SK-N-SH (cell line): ENCODE data around the gene CCR6. TPM values are rescaled to one million over a fixed set of nuclear protein-coding genes. Genes with fewer than 3 reads are reported as not detected.

Experiments used
- CTCF ChIA-PET: fragments of 300-600, 350-600 bp; formaldehyde crosslinking; extraction: SDS; loops from one replicate; lab custom pipeline; 2021; lab: Yijun Ruan, JAX
- POLR2A ChIA-PET: fragments of 350-600 bp; sonication (Branson Sonifier 250); formaldehyde crosslinking; extraction: SDS; loops from one replicate; lab custom pipeline; 2020; ENCODE audit warnings: antibody characterized with exemption, inconsistent platforms; lab: Yijun Ruan, JAX
- DNase-seq: peaks from one replicate; pipeline ENCODE4 v3.0.0; 2012
- H2AFZ ChIP-seq: fragments of 200-600 bp; sonication (generic); 2 replicates; pipeline ENCODE4 v1.8.1; 2016; ENCODE audit warnings: antibody characterized with exemption, mild to moderate bottlenecking, low read depth
- H3F3A ChIP-seq: fragments of 200-600 bp; sonication (generic); replicated peaks from 2 replicates; pipeline ENCODE3; 2016; ENCODE audit warnings: antibody characterized with exemption, mild to moderate bottlenecking; ENCODE audit not compliant: insufficient read depth
- H3K27ac ChIP-seq, 2 experiments: fragments of 200-500 bp in 1 of 2; fragments of 200-600 bp in 1 of 2; sonication (Bioruptor generic) in 1 of 2; sonication (generic), shearing (Covaris generic) in 1 of 2; 2 replicates each; pipeline versions ENCODE4 v1.5.1 to v1.6.1; 2014 to 2016; ENCODE audit warnings: low read depth in 2 of 2, inconsistent platforms in 1 of 2, low read length in 1 of 2, mild to moderate bottlenecking in 1 of 2, mixed read lengths in 1 of 2
- H3K27me3 ChIP-seq: fragments of 200-600 bp; sonication (generic), shearing (Covaris generic); 2 replicates; pipeline ENCODE4 v1.6.1; 2016; ENCODE audit warnings: mixed run types; ENCODE audit not compliant: insufficient read depth
- H3K36me3 ChIP-seq, 2 experiments: fragments of 200-500 bp in 1 of 2; fragments of 200-600 bp in 1 of 2; sonication (Bioruptor generic) in 1 of 2; sonication (generic) in 1 of 2; replicated peaks in 1 of 2; 2 replicates each; pipeline versions ENCODE3 to v1.5.1; 2014 to 2016; ENCODE audit warnings: low read length in 1 of 2, mild to moderate bottlenecking in 1 of 2; ENCODE audit not compliant: insufficient read depth in 2 of 2, control insufficient read depth in 1 of 2
- H3K4me1 ChIP-seq, 2 experiments: fragments of 200-500 bp in 1 of 2; fragments of 200-600 bp in 1 of 2; sonication (Bioruptor generic) in 1 of 2; sonication (generic), shearing (Covaris generic) in 1 of 2; 2 replicates each; pipeline versions ENCODE4 v1.5.1 to v1.6.1; 2014 to 2016; ENCODE audit warnings: low read depth in 1 of 2, low read length in 1 of 2, mixed run types in 1 of 2; ENCODE audit not compliant: insufficient read depth in 2 of 2, control insufficient read depth in 1 of 2
- H3K4me2 ChIP-seq: fragments of 200-600 bp; sonication (generic), shearing (Covaris generic); 2 replicates; pipeline ENCODE4 v1.6.1; 2017; ENCODE audit warnings: mixed run types
- H3K4me3 ChIP-seq, 2 experiments: fragments of 200-500 bp in 1 of 2; fragments of 200-600 bp in 1 of 2; sonication (Bioruptor generic) in 1 of 2; sonication (generic), shearing (Covaris generic) in 1 of 2; 2 replicates each; pipeline versions ENCODE4 v1.5.1 to v1.8.1; 2014 to 2016; ENCODE audit warnings: low read depth in 2 of 2, inconsistent platforms in 1 of 2, low read length in 1 of 2, mild to moderate bottlenecking in 1 of 2, mixed read lengths in 1 of 2, moderate library complexity in 1 of 2
- H3K79me2 ChIP-seq: fragments of 200-600 bp; sonication (generic); 2 replicates; pipeline ENCODE4 v1.8.1; 2017; ENCODE audit warnings: mild to moderate bottlenecking; ENCODE audit not compliant: insufficient read depth
- H3K9ac ChIP-seq: fragments of 200-600 bp; sonication (generic); 2 replicates; pipeline ENCODE4 v1.6.1; 2017; ENCODE audit warnings: mixed run types
- H3K9me2 ChIP-seq: fragments of 200-600 bp; sonication (generic); 2 replicates; pipeline ENCODE4 v1.6.1; 2017; ENCODE audit warnings: mixed run types
- H3K9me3 ChIP-seq: fragments of 200-600 bp; sonication (generic); 2 replicates; pipeline ENCODE4 v1.6.1; 2017; ENCODE audit warnings: mixed run types, mild to moderate bottlenecking, moderate library complexity
- H4K20me1 ChIP-seq: fragments of 200-600 bp; sonication (generic); 2 replicates; pipeline ENCODE4 v1.6.1; 2017; ENCODE audit warnings: mild to moderate bottlenecking, mixed run types; ENCODE audit not compliant: insufficient read depth
- CHD2 ChIP-seq: fragments of 150-350 bp; IDR thresholded peaks from 2 replicates; pipeline ENCODE4 v1.6.1; 2018; ENCODE audit warnings: low read length; ENCODE audit not compliant: partially characterized antibody
- EP300 ChIP-seq, 2 experiments: IDR thresholded peaks; 2 replicates each; pipeline versions ENCODE4 v1.4.0 to v1.6.1; 2012; ENCODE audit warnings: borderline replicate concordance in 1 of 2, low read depth in 1 of 2, low read length in 1 of 2
- EZH2phosphoT487 ChIP-seq: fragments of 200-600 bp; sonication (generic); IDR thresholded peaks from 2 replicates; pipeline ENCODE4 v1.6.1; 2017; ENCODE audit warnings: low read depth, mixed run types, mild to moderate bottlenecking, antibody characterized with exemption, moderate library complexity, borderline replicate concordance
- FOSL2 ChIP-seq: IDR thresholded peaks from 2 replicates; pipeline ENCODE4 v1.4.0; 2012; ENCODE audit warnings: low read depth, mild to moderate bottlenecking, moderate library complexity, borderline replicate concordance
- MEF2A ChIP-seq: IDR thresholded peaks from 2 replicates; pipeline ENCODE4 v1.4.0; 2012; ENCODE audit warnings: low read depth, borderline replicate concordance
- RCOR1 ChIP-seq: fragments of 150-350 bp; IDR thresholded peaks from 2 replicates; pipeline ENCODE4 v1.6.1; 2017; ENCODE audit warnings: antibody characterized with exemption, low read length
- RXRA ChIP-seq: IDR thresholded peaks from 2 replicates; pipeline ENCODE4 v1.4.0; 2012; ENCODE audit warnings: low read depth, mild to moderate bottlenecking, borderline replicate concordance
- SIN3A ChIP-seq: IDR thresholded peaks from 2 replicates; pipeline ENCODE4 v1.6.1; 2012; ENCODE audit warnings: low read depth, mild to moderate bottlenecking, low read length, moderate library complexity, borderline replicate concordance
- TAF1 ChIP-seq: IDR thresholded peaks from 2 replicates; pipeline ENCODE4 v1.6.1; 2012; ENCODE audit warnings: low read depth, mild to moderate bottlenecking, low read length, moderate library complexity, borderline replicate concordance
- TEAD4 ChIP-seq: IDR thresholded peaks from 2 replicates; pipeline ENCODE4 v1.4.0; 2012; ENCODE audit warnings: mild to moderate bottlenecking, borderline replicate concordance; ENCODE audit not compliant: insufficient read depth
- WGBS: methylation state at CpG from one replicate; pipeline ENCODE4 v1.1.6; 2017; ENCODE audit warnings: low lambda C conversion rate; 5-methylcytosine and 5-hydroxymethylcytosine counted together
- polyA plus RNA-seq, 3 experiments: library from polyadenylated mRNA; depleted of rRNA; stranded (reverse); fragments of >200 nt; gene quantifications; 2 replicates each; pipeline ENCODE4 v1.2.3, GENCODE V29; 2012
- TF ChIP-seq, protein P1 (sequence below): IDR thresholded peaks from 2 replicates; pipeline ENCODE4 v1.4.0; 2012; ENCODE audit warnings: low read depth, borderline replicate concordance
- TF ChIP-seq, protein P2 (sequence below): IDR thresholded peaks from 2 replicates; pipeline ENCODE4 v1.6.1; 2012; ENCODE audit warnings: mild to moderate bottlenecking, low read depth, low read length, moderate library complexity
- TF ChIP-seq, protein P3 (sequence below): IDR thresholded peaks from 2 replicates; pipeline ENCODE4; 2012
- TF ChIP-seq, protein P4 (sequence below): fragments of 150-350 bp; IDR thresholded peaks from 2 replicates; pipeline ENCODE4 v1.6.1; 2016; ENCODE audit warnings: mild to moderate bottlenecking, low read depth, low read length
- TF ChIP-seq, protein P5 (sequence below): fragments of 150-350 bp; IDR thresholded peaks from 2 replicates; pipeline ENCODE4 v1.6.1; 2017; ENCODE audit warnings: antibody characterized with exemption, low read length, low read depth, borderline replicate concordance

The CCR6 gene
- polyA plus RNA-seq, 1 of the 3 experiments (the other 2 are of a cell fraction), result not detected

DNA sequence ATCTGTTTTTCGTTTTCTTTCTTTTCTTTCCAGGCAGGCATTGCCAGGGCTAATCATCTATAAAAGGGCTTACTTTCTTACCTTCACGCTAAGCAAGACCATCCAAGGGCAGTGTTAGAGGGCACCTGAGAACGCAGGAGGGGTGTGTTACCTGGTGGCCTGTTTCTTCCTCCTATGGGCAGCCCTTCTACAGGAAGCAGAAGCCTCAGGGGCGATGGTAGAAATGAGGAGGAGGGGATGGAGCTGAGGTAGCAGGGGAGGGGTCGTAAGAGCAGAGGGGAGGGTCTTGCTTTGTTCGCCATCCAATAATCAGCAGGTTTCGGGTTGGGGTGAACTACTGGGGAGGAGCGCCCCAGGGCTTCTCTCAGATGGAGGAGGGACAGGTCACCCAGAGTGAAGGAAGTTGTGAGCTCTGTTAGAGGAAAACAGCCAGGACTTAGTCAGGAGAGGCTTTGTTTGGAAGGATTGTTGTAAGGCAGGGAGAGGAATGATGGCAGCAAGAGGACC is 1.5 kb upstream of the CCR6 start:
- Histone ChIP-seq H3K79me2 (no peaks in the 10 kb centered on the region), H3K9me3 (no peaks in the 10 kb centered on the region), H3K4me2 (no peak overlapping the region), H3K4me1 (no peaks in the 10 kb centered on the region), H2AFZ (no peak overlapping the region), H3K9me2 (no peaks in the 10 kb centered on the region), H3K36me3 (no peaks in the 10 kb centered on the region), H3K4me3 (no peak overlapping the region), H3K9ac (no peak overlapping the region), H3F3A (no peaks in the 10 kb centered on the region), H3K27me3 (no peaks in the 10 kb centered on the region), H4K20me1 (no peaks in the 10 kb centered on the region)
- DNase-seq, result no peak
- ChIA-PET CTCF (interaction anchor here (0.7 kb wide), 1 partner anchor 20 kb away, joined by 3 read pairs; no protein-coding TSS in a partner anchor), POLR2A (no interaction called here)
- WGBS, result 47% methylated on average over 8 of the region's 8 CpGs
- no peak for TF ChIP-seq MEF2A
- no peak for TF ChIP-seq FOSL2
- no peak for TF ChIP-seq RCOR1
- no peak for TF ChIP-seq TEAD4
- TF ChIP-seq, protein P1, sequence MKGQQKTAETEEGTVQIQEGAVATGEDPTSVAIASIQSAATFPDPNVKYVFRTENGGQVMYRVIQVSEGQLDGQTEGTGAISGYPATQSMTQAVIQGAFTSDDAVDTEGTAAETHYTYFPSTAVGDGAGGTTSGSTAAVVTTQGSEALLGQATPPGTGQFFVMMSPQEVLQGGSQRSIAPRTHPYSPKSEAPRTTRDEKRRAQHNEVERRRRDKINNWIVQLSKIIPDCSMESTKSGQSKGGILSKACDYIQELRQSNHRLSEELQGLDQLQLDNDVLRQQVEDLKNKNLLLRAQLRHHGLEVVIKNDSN, result no peak
- TF ChIP-seq EP300 (IDR thresholded peaks at IDR 0.05; ENCODE audit: borderline replicate concordance in 1 of 2, low read depth in 1 of 2, low read length in 1 of 2), result no peak
- TF ChIP-seq, protein P2, sequence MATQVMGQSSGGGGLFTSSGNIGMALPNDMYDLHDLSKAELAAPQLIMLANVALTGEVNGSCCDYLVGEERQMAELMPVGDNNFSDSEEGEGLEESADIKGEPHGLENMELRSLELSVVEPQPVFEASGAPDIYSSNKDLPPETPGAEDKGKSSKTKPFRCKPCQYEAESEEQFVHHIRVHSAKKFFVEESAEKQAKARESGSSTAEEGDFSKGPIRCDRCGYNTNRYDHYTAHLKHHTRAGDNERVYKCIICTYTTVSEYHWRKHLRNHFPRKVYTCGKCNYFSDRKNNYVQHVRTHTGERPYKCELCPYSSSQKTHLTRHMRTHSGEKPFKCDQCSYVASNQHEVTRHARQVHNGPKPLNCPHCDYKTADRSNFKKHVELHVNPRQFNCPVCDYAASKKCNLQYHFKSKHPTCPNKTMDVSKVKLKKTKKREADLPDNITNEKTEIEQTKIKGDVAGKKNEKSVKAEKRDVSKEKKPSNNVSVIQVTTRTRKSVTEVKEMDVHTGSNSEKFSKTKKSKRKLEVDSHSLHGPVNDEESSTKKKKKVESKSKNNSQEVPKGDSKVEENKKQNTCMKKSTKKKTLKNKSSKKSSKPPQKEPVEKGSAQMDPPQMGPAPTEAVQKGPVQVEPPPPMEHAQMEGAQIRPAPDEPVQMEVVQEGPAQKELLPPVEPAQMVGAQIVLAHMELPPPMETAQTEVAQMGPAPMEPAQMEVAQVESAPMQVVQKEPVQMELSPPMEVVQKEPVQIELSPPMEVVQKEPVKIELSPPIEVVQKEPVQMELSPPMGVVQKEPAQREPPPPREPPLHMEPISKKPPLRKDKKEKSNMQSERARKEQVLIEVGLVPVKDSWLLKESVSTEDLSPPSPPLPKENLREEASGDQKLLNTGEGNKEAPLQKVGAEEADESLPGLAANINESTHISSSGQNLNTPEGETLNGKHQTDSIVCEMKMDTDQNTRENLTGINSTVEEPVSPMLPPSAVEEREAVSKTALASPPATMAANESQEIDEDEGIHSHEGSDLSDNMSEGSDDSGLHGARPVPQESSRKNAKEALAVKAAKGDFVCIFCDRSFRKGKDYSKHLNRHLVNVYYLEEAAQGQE, result no peak
- no peak for TF ChIP-seq TAF1
- no peak for TF ChIP-seq RXRA
- TF ChIP-seq, all 33 proteins: peak for 0
- H3K27ac ChIP-seq, result no peak overlapping the region

DNA sequence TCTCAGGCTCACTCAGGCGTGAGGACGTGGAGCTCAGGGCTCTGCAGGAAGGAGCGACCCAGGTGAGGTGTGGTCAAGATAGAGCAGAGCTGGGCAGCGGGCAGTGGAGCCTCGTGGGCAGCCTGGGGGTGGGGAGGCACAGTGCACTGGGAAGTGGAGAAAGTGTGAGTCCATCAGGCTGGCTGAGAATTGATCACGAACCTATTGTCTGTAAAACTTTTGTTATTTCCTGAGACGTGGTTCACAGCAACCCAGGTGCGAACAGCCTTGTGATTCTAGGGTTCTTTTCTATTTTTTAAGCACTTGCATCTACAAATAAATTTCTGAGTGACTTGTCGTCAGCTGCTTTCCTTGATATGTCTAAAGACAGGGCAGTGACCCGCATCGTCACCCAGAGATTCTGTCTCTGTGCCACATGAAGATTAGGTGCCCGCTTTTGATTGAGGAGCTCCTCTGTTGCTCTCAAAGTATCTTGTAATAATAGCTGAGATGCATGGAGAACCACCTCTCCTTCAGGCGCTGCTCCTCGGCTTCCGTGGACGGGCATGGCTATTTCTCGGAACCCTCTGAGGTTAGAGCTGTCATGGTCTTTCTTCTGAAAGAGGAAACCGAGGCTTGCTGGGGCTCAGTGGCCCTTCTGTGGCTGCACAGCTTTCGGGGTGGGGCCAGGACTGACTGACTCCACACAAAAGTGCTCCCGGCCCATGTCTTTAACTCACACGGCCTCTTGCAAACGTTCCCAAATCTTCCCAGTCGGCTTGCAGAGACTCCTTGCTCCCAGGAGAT is 662 bp upstream of the CCR6 start:
- H3K9me3 ChIP-seq, result no peaks in the 10 kb centered on the region
- H2AFZ ChIP-seq, result no peak overlapping the region
- DNase-seq, result no peak
- H3K27me3 ChIP-seq, result no peaks in the 10 kb centered on the region
- H3K27ac ChIP-seq, result no peak overlapping the region
- WGBS, result 60% methylated on average over 20 of the region's 23 CpGs
- no peaks in the 10 kb centered on the region for H3K79me2 ChIP-seq
- H4K20me1 ChIP-seq, result no peaks in the 10 kb centered on the region
- H3K4me2 ChIP-seq, result no peak overlapping the region
- no peaks in the 10 kb centered on the region for H3K36me3 ChIP-seq
- H3K4me1 ChIP-seq, result no peaks in the 10 kb centered on the region
- ChIA-PET CTCF (interaction anchor here (0.7 to 2.8 kb wide), 3 partner anchors 17 to 20 kb away, joined by 3 to 15 read pairs (median 6); no protein-coding TSS in a partner anchor), POLR2A (no interaction called here)
- H3F3A ChIP-seq, result no peaks in the 10 kb centered on the region
- no peak overlapping the region for H3K4me3 ChIP-seq
- H3K9ac ChIP-seq, result no peak overlapping the region
- no peaks in the 10 kb centered on the region for H3K9me2 ChIP-seq
- TF ChIP-seq, protein P3, sequence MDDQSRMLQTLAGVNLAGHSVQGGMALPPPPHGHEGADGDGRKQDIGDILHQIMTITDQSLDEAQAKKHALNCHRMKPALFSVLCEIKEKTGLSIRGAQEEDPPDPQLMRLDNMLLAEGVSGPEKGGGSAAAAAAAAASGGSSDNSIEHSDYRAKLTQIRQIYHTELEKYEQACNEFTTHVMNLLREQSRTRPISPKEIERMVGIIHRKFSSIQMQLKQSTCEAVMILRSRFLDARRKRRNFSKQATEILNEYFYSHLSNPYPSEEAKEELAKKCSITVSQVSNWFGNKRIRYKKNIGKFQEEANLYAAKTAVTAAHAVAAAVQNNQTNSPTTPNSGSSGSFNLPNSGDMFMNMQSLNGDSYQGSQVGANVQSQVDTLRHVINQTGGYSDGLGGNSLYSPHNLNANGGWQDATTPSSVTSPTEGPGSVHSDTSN, result no peak
- TF ChIP-seq TEAD4 (no peak), CHD2 (no peak), EZH2phosphoT487 (no peak), RXRA (no peak), SIN3A (no peak)
- TF ChIP-seq, protein P1, result no peak
- TF ChIP-seq, protein P4, sequence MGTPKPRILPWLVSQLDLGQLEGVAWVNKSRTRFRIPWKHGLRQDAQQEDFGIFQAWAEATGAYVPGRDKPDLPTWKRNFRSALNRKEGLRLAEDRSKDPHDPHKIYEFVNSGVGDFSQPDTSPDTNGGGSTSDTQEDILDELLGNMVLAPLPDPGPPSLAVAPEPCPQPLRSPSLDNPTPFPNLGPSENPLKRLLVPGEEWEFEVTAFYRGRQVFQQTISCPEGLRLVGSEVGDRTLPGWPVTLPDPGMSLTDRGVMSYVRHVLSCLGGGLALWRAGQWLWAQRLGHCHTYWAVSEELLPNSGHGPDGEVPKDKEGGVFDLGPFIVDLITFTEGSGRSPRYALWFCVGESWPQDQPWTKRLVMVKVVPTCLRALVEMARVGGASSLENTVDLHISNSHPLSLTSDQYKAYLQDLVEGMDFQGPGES, result no peak
- TF ChIP-seq, protein P5, sequence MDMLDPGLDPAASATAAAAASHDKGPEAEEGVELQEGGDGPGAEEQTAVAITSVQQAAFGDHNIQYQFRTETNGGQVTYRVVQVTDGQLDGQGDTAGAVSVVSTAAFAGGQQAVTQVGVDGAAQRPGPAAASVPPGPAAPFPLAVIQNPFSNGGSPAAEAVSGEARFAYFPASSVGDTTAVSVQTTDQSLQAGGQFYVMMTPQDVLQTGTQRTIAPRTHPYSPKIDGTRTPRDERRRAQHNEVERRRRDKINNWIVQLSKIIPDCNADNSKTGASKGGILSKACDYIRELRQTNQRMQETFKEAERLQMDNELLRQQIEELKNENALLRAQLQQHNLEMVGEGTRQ, result no peak
